A673 (cell line): Measurements from ENCODE around the gene ZBTB8A.

Experiments
- EZH2 ChIP-seq: fragments of 200-600 bp; sonication (generic); IDR thresholded peaks from 2 replicates; pipeline ENCODE4 v1.6.1; 2017; ENCODE audit warnings: borderline replicate concordance, low read depth, mild to moderate bottlenecking, mixed read lengths, antibody characterized with exemption, low read length; ENCODE audit not compliant: poor library complexity, severe bottlenecking
- TF ChIP-seq, protein P1 (sequence below): fragments of 300-800, 200-600 bp; sonication (generic); conservative IDR thresholded peaks from 2 replicates; pipeline ENCODE4 v1.5.1; 2017; ENCODE audit warnings: low read depth, mild to moderate bottlenecking, antibody characterized with exemption, low read length, moderate library complexity, mixed read lengths

DNA sequence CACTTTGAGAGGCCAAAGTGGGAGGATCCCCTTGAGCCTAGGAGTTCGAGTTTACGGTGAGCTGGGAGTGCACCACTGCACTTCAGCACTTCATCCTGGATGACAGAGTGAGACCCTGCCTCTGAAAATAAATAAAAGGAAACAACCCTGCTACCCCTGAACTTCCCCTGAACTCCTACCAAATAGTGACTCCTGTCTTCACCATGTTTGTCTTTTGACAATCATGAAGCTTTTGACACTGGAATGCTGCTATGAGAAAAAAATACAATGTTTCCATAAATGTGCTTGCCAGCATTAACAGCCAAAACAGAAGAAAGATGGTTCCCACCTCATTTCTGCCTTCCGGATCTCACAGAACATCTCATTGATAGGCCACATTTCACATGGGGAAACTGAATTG lies 10.4 kb downstream of the ZBTB8A start:
- TF ChIP-seq, protein P1, sequence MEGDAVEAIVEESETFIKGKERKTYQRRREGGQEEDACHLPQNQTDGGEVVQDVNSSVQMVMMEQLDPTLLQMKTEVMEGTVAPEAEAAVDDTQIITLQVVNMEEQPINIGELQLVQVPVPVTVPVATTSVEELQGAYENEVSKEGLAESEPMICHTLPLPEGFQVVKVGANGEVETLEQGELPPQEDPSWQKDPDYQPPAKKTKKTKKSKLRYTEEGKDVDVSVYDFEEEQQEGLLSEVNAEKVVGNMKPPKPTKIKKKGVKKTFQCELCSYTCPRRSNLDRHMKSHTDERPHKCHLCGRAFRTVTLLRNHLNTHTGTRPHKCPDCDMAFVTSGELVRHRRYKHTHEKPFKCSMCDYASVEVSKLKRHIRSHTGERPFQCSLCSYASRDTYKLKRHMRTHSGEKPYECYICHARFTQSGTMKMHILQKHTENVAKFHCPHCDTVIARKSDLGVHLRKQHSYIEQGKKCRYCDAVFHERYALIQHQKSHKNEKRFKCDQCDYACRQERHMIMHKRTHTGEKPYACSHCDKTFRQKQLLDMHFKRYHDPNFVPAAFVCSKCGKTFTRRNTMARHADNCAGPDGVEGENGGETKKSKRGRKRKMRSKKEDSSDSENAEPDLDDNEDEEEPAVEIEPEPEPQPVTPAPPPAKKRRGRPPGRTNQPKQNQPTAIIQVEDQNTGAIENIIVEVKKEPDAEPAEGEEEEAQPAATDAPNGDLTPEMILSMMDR = no peak
- TF ChIP-seq EZH2 = no peak
